Lower leg skin (tissue), 3 donors: Measurements from ENCODE around the gene CABLES1.

Source experiments
- CTCF ChIP-seq, 3 donors: fragments of 450-650 bp; IDR thresholded peaks; one replicate each; pipeline ENCODE4 v1.5.1; 2016; ENCODE audit warnings: antibody characterized with exemption in 3 of 3, mild to moderate bottlenecking in 3 of 3, moderate library complexity in 2 of 3
- POLR2A ChIP-seq, 2 donors: fragments of 450-650 bp; IDR thresholded peaks; one replicate each; pipeline ENCODE4 v1.6.1; 2016 to 2017; ENCODE audit warnings: antibody characterized with exemption in 2 of 2, mild to moderate bottlenecking in 1 of 2, moderate library complexity in 1 of 2

DNA sequence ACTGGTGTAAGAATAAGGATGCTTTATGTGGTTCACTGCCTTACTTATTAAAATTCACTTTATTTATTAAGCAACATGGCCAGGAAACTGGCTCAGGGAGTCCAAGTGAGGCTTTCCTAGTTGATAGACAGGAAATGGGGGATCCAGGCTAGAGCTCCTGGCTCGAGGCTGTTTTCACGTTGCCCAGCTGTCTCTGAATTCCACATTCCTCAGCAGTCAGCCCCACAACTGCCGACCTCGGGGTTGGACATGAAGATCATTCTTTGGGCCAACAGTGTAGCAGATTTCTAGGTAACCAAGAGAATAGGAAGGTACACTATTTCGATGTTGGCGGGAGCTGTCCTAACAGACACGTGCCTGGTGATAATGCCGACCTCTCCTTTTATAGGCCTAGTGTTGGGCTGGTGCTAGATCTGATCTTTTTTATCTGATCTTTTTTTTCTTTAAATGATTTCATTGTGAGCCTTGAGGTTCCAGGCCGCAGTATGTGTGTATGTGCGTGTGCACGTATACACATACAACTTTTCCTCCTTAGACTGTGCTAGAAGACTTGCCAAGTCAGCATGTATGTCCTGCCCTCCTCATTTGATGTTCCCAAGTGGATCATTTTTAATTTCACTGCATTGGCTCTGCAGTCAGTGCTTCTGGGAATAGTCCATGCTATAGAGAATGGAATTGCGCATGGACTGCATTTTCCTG lies 103.5 kb downstream of the CABLES1 start:
- TF ChIP-seq CTCF (IDR thresholded peaks at IDR 0.05) (no peak), POLR2A (IDR thresholded peaks at IDR 0.05) (no peak)
